K562 (cell line): Measurements from ENCODE around the gene TFCP2. TPM values are rescaled to one million over a fixed set of nuclear protein-coding genes. Genes with fewer than 3 reads are reported as not detected.

ENCODE experiments used
- ATF1 ChIP-seq, 2 experiments: fragments of 450-650 bp in 1 of 2; IDR thresholded peaks; 2 replicates each; pipeline ENCODE4 v1.6.1; 2016; ENCODE audit warnings: missing compliant biosample characterization in 1 of 2, missing genetic modification characterization in 1 of 2
- BRD4 ChIP-seq: fragments of 200-600 bp; sonication (generic); IDR thresholded peaks from 2 replicates; pipeline ENCODE4 v1.6.1; 2017; ENCODE audit warnings: inconsistent platforms
- CREB1 ChIP-seq, 2 experiments: sonication (generic) in 1 of 2; formaldehyde crosslinking in 1 of 2; IDR thresholded peaks; 2 replicates each; pipeline versions ENCODE4 v1.6.1 to v1.8.0; 2012 to 2022; ENCODE audit warnings: inconsistent platforms in 1 of 2, mild to moderate bottlenecking in 1 of 2, missing genetic modification reagents in 1 of 2, moderate library complexity in 1 of 2
- E2F6 ChIP-seq, 2 experiments: IDR thresholded peaks; 2 replicates each; pipeline ENCODE4 v1.6.1; 2011; ENCODE audit warnings: borderline replicate concordance in 1 of 2, control low read depth in 1 of 2, low read depth in 1 of 2, low read length in 1 of 2, mild to moderate bottlenecking in 1 of 2, mixed read lengths in 1 of 2, moderate library complexity in 1 of 2; ENCODE audit not compliant: insufficient read depth in 1 of 2, insufficient read length in 1 of 2, poor library complexity in 1 of 2, severe bottlenecking in 1 of 2; ENCODE audit errors: extremely low read depth in 1 of 2
- E4F1 ChIP-seq: fragments of 250-450 bp; sonication (Bioruptor Pico); IDR thresholded peaks from 2 replicates; pipeline ENCODE4 v1.5.0; 2021; ENCODE audit warnings: mild to moderate bottlenecking, borderline replicate concordance
- HMGXB4 ChIP-seq: sonication (generic); formaldehyde crosslinking; IDR thresholded peaks from 2 replicates; pipeline ENCODE4 v1.8.1; 2023; ENCODE audit warnings: mild to moderate bottlenecking, missing genetic modification reagents
- L3MBTL2 ChIP-seq: fragments of 450-650 bp; IDR thresholded peaks from 2 replicates; pipeline ENCODE4 v1.6.1; 2016; ENCODE audit warnings: mild to moderate bottlenecking, moderate library complexity
- MAZ ChIP-seq, 2 experiments: fragments of 450-650 bp in 1 of 2; sonication (generic) in 1 of 2; formaldehyde crosslinking; IDR thresholded peaks in 1 of 2; conservative IDR thresholded peaks in 1 of 2; 2 replicates each; pipeline versions ENCODE4 v1.4.0 to v1.5.0; 2020; ENCODE audit warnings: mild to moderate bottlenecking in 1 of 2, missing genetic modification reagents in 1 of 2
- NCOR1 ChIP-seq: fragments of 450-650 bp; IDR thresholded peaks from 2 replicates; pipeline ENCODE4 v1.6.1; 2016; ENCODE audit warnings: mild to moderate bottlenecking, moderate library complexity
- NELFE ChIP-seq: IDR thresholded peaks from 2 replicates; pipeline ENCODE4 v1.6.1; 2011; ENCODE audit warnings: mild to moderate bottlenecking; ENCODE audit not compliant: insufficient read depth, insufficient read length
- NR2C2 ChIP-seq, 2 experiments: fragments of 200-800 bp in 1 of 2; sonication (Bioruptor generic) in 1 of 2; sonication (generic) in 1 of 2; formaldehyde crosslinking in 1 of 2; IDR thresholded peaks; 2 replicates each; pipeline versions ENCODE4 v1.6.1 to v1.8.0; 2016 to 2022; ENCODE audit warnings: mild to moderate bottlenecking in 1 of 2, missing compliant biosample characterization in 1 of 2, missing genetic modification characterization in 1 of 2, missing genetic modification reagents in 1 of 2
- POLR2H ChIP-seq: IDR thresholded peaks from 2 replicates; pipeline ENCODE4 v1.6.1; 2016; ENCODE audit warnings: missing genetic modification characterization, low read depth, mild to moderate bottlenecking, control low read depth, missing compliant biosample characterization, moderate library complexity
- SPI1 ChIP-seq: IDR thresholded peaks from 2 replicates; pipeline ENCODE4 v1.6.1; 2011; ENCODE audit warnings: low read depth, low read length, control low read depth, borderline replicate concordance
- TAF7 ChIP-seq: fragments of 450-650 bp; IDR thresholded peaks from 2 replicates; pipeline ENCODE4 v1.6.1; 2016; ENCODE audit warnings: missing genetic modification characterization, missing compliant biosample characterization
- ZBTB9 ChIP-seq: fragments of 450-650 bp; formaldehyde crosslinking; IDR thresholded peaks from 2 replicates; pipeline ENCODE4 v1.4.0; 2020; ENCODE audit warnings: mild to moderate bottlenecking, moderate library complexity
- ZNF639 ChIP-seq, 2 experiments: fragments of 200-800 bp in 1 of 2; sonication (Bioruptor generic) in 1 of 2; sonication (generic) in 1 of 2; formaldehyde crosslinking in 1 of 2; IDR thresholded peaks in 1 of 2; conservative IDR thresholded peaks in 1 of 2; 2 replicates each; pipeline versions ENCODE4 v1.5.0 to v1.6.1; 2016 to 2020; ENCODE audit warnings: missing compliant biosample characterization in 1 of 2, missing genetic modification characterization in 1 of 2, missing genetic modification reagents in 1 of 2
- polyA plus RNA-seq, 8 experiments: library from polyadenylated mRNA; depleted of rRNA in 4 of 8; stranded (reverse) in 5 of 8; unstranded in 3 of 8; fragments of >200 nt; fragmentation: Nextera tagmentation in 2 of 8; fragmentation: Illumina TruSeq in 1 of 8; extraction: Ambion mirVana in 2 of 8; extraction: Trizol in 1 of 8; gene quantifications; 2 replicates each; pipeline versions ENCODE4 v1.2.1 to v1.2.3, GENCODE V29; 2011 to 2014; ENCODE audit warnings: inconsistent platforms in 1 of 8, missing spikeins in 1 of 8
- total RNA-seq, 7 experiments: library from RNA; depleted of rRNA in 6 of 7; stranded (reverse); fragments of >200 nt in 6 of 7; fragmentation: Illumina TruSeq in 2 of 7; extraction: Trizol in 2 of 7; gene quantifications; 2 replicates each; pipeline versions ENCODE4 v1.2.1 to v1.2.3, GENCODE V29; 2011 to 2021; ENCODE audit warnings: low replicate concordance in 1 of 7

TFCP2 gene
- total and polyA plus RNA-seq, 9 of the 15 experiments (the other 6 are each of a cell fraction or from before 2014, with no cell fraction given) = 8.0 to 38.9 (median 19.3) TPM

- TF ChIP-seq E4F1 (CRISPR knock-in tag) (no peak), CREB1 (IDR thresholded peaks at IDR 0.05) (no peak), CREB1 (CRISPR knock-in tag; IDR thresholded peaks at IDR 0.05) (0 out of 2 replicates have a peak, but pooled peaks have one; percentile 28), SPI1 (no peak), ATF1 (CRISPR knock-in tag; IDR thresholded peaks at IDR 0.05) (no peak), ATF1 (tag; IDR thresholded peaks at IDR 0.05) (0 out of 2 replicates have a peak, but pooled peaks have one; percentile 9), TAF7 (peak; percentile 47; the same call in 1 of the 2 replicates), NR2C2 (CRISPR knock-in tag; IDR thresholded peaks at IDR 0.05) (no peak), NR2C2 (tag; IDR thresholded peaks at IDR 0.05) (peak; percentile 48), HMGXB4 (CRISPR knock-in tag) (0 out of 2 replicates have a peak, but pooled peaks have one; percentile 25), BRD4 (0 out of 2 replicates have a peak, but pooled peaks have one; percentile 65), ZNF639 (CRISPR knock-in tag; conservative IDR thresholded peaks at IDR 0.05 in 1 of 2, IDR thresholded peaks at IDR 0.05 in 1 of 2) (0 out of 4 replicates have a peak, but pooled peaks of 1 of the 2 experiments have one; percentile 22), E2F6 (IDR thresholded peaks at IDR 0.05; ENCODE audit: borderline replicate concordance in 1 of 2, extremely low read depth in 1 of 2, insufficient read depth in 1 of 2, insufficient read length in 1 of 2, low read depth in 1 of 2, low read length in 1 of 2, poor library complexity in 1 of 2, severe bottlenecking in 1 of 2) (peak; percentile 12 to 78), NCOR1 (0 out of 2 replicates have a peak, but pooled peaks have one; percentile 31), ZBTB9 (CRISPR knock-in tag) (no peak), POLR2H (tag) (peak; percentile 36; the same call in 1 of the 2 replicates), L3MBTL2 (peak; percentile 23; the same call in 1 of the 2 replicates), MAZ (CRISPR knock-in tag; conservative IDR thresholded peaks at IDR 0.05 in 1 of 2, IDR thresholded peaks at IDR 0.05 in 1 of 2) (peak; percentile 80 to 81), NELFE (no peak)
Observed at GRCh38 chr12:51217968-51218606, 45.2 kb upstream of the TFCP2 start, which contains the start of gene POU6F1 (continued).
